ENCODE results near the gene CYLD. TPM values are rescaled to one million over a fixed set of nuclear protein-coding genes. Genes with fewer than 3 reads are reported as not detected.

The CYLD gene
- polyA plus RNA-seq, 1 experiment = 27.8 TPM

- ChIA-PET POLR2A (no interaction called here), CTCF (interaction anchor here (2.6 kb wide), 1 partner anchor 87 kb away, joined by 9 read pairs; no protein-coding TSS in a partner anchor)
- H3K9me3 ChIP-seq (ENCODE audit: control insufficient read depth, insufficient read depth, low read length) = no peaks in the 10 kb centered on the region
Observed at GRCh38 chr16:50719401-50720337, 22.2 kb upstream of the CYLD start.

GRCh38 chr16:50721549-50722404 lies 20.1 kb upstream of the CYLD start:
- DNase-seq (ENCODE audit: low read depth, low spot score) = no peak
- no peak overlapping the region for H3K4me3 ChIP-seq (ENCODE audit: low read depth, low read length)
- no peak overlapping the region for H3K27ac ChIP-seq (ENCODE audit: low read depth, low read length)
- ChIA-PET CTCF (interaction anchor here (3.0 kb wide), 1 partner anchor 85 kb away, joined by 9 read pairs; no protein-coding TSS in a partner anchor), POLR2A (no interaction called here)
- H3K9me3 ChIP-seq (ENCODE audit: control insufficient read depth, insufficient read depth, low read length) = no peaks in the 10 kb centered on the region
- no peaks in the 10 kb centered on the region for H3K27me3 ChIP-seq (ENCODE audit: control insufficient read depth, insufficient read depth, low read length)
- no peak for TF ChIP-seq CTCF (IDR thresholded peaks at IDR 0.05; ENCODE audit: low read depth, low read length)

More at GRCh38 chr16:50719401-50720337, 22.2 kb upstream of the CYLD start:
- no peak for TF ChIP-seq CTCF (IDR thresholded peaks at IDR 0.05; ENCODE audit: low read depth, low read length)
- Histone ChIP-seq H3K27me3 (ENCODE audit: control insufficient read depth, insufficient read depth, low read length) (no peaks in the 10 kb centered on the region), H3K27ac (ENCODE audit: low read depth, low read length) (no peak overlapping the region), H3K4me3 (ENCODE audit: low read depth, low read length) (no peak overlapping the region)
- no peak for DNase-seq (ENCODE audit: low read depth, low spot score)

- DNase-seq (ENCODE audit: low read depth, low spot score) = no peak
- TF ChIP-seq CTCF (IDR thresholded peaks at IDR 0.05; ENCODE audit: low read depth, low read length) = no peak
- CTCF ChIA-PET = interaction anchor here (3.0 kb wide), 1 partner anchor 84 kb away, joined by 9 read pairs; no protein-coding TSS in a partner anchor
Observed at GRCh38 chr16:50722405-50722737, 19.5 kb upstream of the CYLD start.

GRCh38 chr16:50722960-50723359 lies 18.9 kb upstream of the CYLD start:
- CTCF ChIA-PET = interaction anchor here (3.0 kb wide), 1 partner anchor 83 kb away, joined by 9 read pairs; no protein-coding TSS in a partner anchor
- POLR2A ChIA-PET = no interaction called here
- no peak for TF ChIP-seq CTCF (IDR thresholded peaks at IDR 0.05; ENCODE audit: low read depth, low read length)
- DNase-seq (ENCODE audit: low read depth, low spot score) = no peak
- H3K4me3 ChIP-seq (ENCODE audit: low read depth, low read length) = no peak overlapping the region
- H3K27me3 ChIP-seq (ENCODE audit: control insufficient read depth, insufficient read depth, low read length) = no peaks in the 10 kb centered on the region
- H3K27ac ChIP-seq (ENCODE audit: low read depth, low read length) = no peak overlapping the region
- no peaks in the 10 kb centered on the region for H3K9me3 ChIP-seq (ENCODE audit: control insufficient read depth, insufficient read depth, low read length)

More at GRCh38 chr16:50722405-50722737, 19.5 kb upstream of the CYLD start:
- no peak overlapping the region for H3K4me3 ChIP-seq (ENCODE audit: low read depth, low read length)
- H3K9me3 ChIP-seq (ENCODE audit: control insufficient read depth, insufficient read depth, low read length) = no peaks in the 10 kb centered on the region
- H3K27me3 ChIP-seq (ENCODE audit: control insufficient read depth, insufficient read depth, low read length) = no peaks in the 10 kb centered on the region
- no peak overlapping the region for H3K27ac ChIP-seq (ENCODE audit: low read depth, low read length)
- POLR2A ChIA-PET = no interaction called here

Measured in AG04450 (cell line).